ENCODE results near the gene SEMA6B.

DNA sequence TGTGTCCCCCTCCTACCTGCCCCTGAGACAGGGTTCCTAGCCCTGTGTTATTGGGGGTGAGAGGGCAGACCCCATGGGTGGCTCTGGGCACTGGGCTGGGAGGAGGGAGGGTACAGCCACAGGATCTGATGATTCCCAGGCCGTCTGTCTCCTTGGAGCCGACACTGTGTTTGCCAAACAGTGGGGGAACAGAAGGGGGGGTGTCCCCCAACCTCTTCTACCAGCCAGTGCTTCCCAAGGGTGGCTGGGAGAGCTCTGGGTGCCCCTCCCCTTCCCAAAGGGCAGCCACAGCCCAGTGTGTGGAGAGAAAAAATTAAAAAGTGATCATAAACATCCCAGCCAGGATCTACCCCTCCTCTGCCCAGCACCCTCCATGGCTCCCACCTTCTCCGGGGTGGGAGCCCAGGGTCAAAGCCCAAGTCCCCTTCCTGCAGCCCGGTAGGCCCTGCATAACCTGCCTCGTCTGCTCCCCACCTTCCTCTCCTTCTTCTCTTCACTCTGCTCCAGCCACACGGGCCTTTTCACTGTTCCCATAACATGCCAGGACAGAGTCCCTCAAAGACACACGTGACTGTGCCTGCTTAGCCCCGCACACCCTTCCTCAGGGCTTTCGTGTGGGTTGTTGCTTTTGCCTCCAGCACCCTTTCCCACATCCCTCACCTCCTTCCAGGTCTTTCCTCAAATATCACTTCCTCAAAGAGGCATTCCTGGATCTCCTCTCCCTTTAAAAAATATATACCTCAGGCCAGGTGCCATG lies 39.8 kb downstream of the SEMA6B start:
- no peak for TF ChIP-seq EZH2 (IDR thresholded peaks at IDR 0.05; ENCODE audit: low read length)
- TF ChIP-seq, protein P1, sequence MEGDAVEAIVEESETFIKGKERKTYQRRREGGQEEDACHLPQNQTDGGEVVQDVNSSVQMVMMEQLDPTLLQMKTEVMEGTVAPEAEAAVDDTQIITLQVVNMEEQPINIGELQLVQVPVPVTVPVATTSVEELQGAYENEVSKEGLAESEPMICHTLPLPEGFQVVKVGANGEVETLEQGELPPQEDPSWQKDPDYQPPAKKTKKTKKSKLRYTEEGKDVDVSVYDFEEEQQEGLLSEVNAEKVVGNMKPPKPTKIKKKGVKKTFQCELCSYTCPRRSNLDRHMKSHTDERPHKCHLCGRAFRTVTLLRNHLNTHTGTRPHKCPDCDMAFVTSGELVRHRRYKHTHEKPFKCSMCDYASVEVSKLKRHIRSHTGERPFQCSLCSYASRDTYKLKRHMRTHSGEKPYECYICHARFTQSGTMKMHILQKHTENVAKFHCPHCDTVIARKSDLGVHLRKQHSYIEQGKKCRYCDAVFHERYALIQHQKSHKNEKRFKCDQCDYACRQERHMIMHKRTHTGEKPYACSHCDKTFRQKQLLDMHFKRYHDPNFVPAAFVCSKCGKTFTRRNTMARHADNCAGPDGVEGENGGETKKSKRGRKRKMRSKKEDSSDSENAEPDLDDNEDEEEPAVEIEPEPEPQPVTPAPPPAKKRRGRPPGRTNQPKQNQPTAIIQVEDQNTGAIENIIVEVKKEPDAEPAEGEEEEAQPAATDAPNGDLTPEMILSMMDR (optimal IDR thresholded peaks at IDR 0.05 in 1 of 3, IDR thresholded peaks at IDR 0.05 in 1 of 3, conservative IDR thresholded peaks at IDR 0.05 in 1 of 3; ENCODE audit: extremely low read depth in 1 of 3, insufficient read depth in 2 of 3, low read length in 3 of 3): no peak

All from keratinocyte (primary cell).